GM21381 (cell line): ENCODE data around the gene EFCAB14.
"Not testable (repeated sequence)": the region's sequence is repeated elsewhere in the genome, so short reads cannot be mapped to it uniquely, and the experiment has no call there.

ENCODE experiments used
- ATAC-seq: cut with Tn5 transposase; IDR thresholded peaks from one replicate; pipeline ENCODE4 v1.9.1; 2021; ENCODE audit warnings: mild to moderate bottlenecking, moderate library complexity; ENCODE audit not compliant: unreplicated experiment

EFCAB14 gene

DNA sequence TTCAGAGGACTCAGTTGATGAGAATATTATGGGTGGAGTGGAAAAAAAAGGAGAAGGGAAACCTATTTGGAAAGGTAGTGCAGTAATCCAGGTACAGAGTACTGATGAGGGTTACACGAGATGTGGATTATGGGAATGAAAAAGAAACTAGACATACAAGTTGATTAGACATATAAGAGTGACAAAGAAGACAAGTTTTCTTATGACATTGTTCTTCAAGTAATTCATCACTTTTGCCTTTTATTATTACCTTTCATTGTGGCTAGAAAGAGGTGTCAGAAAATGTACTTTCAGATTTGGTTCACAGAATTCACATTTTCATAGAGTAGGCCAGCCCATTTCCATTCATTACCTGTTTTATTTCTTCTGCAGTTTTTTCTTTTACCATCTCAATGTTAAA lies 61.1 kb downstream of the EFCAB14 start:
- ATAC-seq, result no peak

DNA sequence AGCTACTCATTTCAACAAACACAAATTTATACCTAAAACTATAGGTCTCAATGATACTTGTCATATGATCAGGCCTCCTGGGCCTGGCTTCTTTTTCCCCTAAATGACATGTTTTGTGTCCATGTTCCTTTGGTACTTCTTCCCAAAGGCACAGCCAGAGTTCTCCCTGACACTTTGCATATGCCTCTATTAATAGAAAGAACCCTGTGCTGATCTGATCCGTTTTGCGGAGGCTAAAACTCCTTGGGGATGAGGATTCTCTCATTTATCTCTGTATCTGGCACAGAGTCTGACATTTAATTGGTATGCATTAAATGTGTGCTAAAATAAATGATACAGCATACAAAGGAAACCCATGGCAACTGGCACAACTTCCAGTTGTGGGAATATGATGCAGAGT lies 62.3 kb downstream of the EFCAB14 start:
- ATAC-seq, result no peak

DNA sequence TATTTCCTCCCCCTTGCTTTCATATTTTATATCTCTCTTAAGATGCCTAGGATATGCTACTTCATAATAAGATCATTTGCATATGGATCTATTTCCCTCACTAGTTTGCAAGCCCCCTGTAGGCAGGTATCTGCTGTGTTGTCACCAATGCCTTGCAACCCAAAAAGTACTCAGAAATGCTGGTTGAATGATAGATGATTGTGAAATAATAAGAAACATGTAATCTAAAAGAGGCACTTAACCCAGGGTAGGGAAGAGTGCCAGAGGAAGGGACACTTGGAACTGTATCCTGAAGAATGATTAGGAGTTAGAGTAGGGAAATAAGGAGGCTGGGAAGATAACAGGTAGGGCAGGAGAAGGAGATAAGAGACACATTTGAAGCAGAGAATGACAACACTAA lies 63.1 kb downstream of the EFCAB14 start:
- ATAC-seq, result no peak

DNA sequence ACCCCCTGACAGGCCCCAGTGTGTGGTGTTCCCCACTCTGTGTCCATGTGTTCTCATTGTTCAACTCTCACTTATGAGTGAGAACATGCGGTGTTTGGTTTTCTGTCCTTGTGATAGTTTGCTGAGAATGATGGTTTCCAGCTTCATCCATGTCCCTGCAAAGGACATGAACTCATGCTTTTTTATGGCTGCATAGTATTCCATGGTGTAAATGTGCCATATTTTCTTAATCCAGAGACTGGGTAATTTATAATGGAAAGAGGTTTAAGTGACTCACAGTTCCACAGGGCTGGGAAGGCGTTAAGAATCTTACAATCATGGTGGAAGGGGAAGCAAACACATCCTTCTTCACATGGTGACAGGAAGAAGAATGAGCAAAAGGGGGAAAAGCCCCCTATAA lies 64.2 kb downstream of the EFCAB14 start:
- ATAC-seq, result not testable (repeated sequence)

DNA sequence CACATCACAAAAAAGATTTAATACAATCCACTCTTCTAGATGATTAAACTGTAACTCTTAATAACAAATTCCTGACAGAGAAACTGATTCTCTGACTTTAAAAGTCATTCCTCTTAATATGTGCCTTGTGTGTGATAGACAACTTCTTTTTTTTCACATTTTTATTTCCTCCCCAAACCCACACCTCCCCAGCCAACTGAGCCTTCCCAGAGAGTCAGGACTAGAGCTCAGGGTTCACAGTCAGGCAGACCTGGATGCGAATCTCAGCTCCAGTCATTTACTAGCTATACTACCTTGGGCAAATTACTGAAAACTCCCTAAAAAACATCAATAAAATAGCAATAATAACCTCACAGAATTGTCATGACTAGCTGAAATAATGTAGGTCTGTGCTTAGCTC lies 64.9 kb downstream of the EFCAB14 start:
- ATAC-seq, result no peak

DNA sequence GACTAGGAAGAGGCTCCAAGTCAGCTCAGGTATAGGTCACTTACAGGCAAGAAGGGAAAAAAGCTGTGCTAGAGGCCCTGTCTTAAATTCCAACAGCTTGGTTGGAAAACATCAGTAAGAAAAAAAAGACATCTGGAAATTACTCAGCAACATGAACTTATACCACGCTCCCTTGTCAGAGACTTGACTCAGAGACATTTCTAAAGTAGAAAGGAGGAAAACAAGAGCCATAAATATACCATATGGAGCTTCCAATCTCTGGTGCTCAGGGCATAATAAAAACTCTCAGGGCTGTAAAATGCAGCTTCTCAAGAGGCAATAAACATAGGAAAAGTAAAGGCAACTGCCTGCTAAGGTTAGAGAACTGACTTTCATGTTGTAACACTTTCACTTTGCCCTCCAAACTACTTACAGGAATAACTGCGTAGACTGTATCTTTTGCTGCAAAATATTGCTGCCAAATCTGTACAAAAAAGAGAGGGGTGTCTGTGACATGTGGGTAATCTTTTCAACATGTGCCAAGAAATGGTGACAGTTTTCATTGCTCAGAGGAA lies 65.4 kb downstream of the EFCAB14 start:
- no peak for ATAC-seq

DNA sequence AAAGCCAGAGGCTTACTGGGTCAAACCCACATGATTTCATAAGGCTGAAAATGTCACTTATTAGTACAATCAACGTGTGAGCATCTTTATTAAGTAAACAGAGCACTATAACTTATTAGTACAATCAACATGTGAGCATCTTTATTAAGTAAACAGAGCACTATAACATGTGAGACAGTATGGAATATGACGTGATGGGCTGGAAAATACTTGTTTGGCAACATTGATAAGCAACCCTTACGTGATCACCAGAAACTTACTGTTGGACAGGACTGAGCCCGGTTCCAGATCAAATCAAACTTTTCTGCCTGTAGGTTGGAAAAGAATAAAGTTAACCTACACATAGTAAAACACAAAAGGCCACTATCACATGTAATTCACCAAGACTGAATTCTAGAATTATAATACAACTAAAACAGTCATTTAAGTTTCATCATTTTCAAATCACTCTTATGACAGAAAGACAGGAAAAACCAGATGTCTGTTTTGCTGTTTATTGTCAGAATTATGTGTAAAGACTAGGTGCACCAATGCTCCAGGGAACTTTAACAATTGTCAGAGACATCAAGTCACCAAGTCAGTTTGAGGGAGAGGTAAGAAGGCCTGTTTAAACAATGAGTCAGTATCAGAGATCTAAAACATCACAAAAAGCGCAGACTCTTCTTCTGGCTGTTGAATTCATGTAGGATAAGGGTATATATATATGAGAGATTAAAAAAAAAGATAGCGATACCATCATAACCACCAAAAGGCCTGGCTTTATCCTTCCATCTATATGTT lies 66.4 kb downstream of the EFCAB14 start:
- ATAC-seq, result no peak

DNA sequence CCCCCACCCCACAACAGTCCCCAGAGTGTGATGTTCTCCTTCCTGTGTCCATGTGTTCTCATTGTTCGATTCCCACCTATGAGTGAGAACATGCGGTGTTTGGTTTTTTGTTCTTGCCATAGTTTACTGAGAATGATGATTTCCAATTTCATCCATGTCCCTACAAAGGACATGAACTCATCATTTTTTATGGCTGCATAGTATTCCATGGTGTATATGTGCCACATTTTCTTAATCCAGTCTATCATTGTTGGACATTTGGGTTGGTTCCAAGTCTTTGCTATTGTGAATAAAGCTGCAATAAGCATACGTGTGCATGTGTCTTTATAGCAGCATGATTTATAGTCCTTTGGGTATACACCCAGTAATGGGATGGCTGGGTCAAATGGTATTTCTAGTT lies 67.8 kb downstream of the EFCAB14 start:
- not testable (repeated sequence) for ATAC-seq

DNA sequence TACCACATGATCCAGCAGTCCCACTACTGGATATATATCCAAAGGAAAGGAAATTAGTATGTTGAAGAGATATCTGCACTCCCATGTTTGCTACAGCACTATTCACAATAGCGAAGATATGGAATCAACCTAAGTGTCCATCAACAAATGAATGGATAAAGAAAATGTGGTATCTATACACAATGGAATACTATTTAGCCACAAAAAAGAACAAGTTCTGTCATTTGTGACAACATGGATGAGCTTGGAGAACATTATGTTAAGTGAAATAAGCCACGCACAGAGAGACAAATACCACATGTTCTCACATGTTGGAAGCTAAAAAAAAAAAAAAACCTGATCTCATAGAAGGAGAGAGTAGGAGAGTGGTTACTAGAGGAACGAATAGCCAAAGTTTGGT lies 68.4 kb downstream of the EFCAB14 start:
- no peak for ATAC-seq

DNA sequence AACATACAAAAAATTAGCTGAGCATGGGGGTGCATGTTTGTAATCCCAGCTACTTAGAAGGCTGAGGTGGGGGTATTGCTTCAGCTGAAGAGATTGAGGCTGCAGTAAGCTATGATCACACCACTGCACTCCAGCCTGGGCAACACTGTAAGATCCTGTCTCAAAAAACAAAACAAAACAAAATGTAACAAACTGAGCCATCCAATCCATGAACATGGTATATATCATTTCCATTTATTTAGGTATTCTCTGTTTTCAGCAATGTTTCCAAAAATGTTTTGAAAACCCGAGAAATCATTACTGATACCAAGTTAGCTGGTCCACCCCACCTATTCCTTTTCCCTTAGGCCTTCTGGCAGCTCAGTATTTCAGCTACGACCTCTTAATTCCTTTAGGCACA lies 69.2 kb downstream of the EFCAB14 start:
- ATAC-seq, result no peak

DNA sequence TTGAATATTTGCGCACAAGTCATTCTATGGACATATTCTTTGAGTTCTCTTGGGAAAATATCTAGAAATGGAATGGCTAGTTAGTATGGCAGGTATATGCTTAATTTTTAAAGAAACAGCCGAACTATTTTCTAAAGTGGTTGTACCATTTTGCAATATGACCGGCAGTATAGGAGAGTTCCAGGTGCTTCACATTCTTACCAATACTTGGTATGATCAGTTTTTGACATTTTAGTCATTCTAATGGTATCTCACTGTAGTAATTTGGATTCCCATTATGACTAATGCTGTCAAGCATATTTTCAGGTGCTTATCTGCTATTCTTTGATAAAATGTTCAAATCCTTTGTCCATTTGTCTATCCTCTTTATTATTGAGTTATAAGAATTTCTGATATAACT lies 71.3 kb downstream of the EFCAB14 start:
- ATAC-seq, result no peak

DNA sequence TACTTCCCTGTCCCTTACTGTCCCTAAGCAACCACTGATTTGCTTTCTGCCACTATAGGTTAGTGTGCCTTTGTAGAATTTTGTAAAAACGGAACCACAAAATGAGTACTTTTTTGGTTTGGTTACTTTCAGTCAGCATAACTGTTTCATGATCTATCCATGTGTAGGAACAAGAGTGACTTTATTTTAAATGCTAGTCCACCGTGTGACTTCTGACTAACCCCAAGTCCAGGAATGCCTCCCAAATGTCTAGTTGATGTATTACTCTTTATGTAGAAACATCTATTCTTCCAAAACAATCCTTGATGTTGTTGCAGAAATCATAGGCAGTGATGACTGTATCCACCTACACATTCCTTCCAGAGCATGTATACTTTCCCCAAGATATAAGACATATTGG lies 72.1 kb downstream of the EFCAB14 start:
- ATAC-seq, result no peak

DNA sequence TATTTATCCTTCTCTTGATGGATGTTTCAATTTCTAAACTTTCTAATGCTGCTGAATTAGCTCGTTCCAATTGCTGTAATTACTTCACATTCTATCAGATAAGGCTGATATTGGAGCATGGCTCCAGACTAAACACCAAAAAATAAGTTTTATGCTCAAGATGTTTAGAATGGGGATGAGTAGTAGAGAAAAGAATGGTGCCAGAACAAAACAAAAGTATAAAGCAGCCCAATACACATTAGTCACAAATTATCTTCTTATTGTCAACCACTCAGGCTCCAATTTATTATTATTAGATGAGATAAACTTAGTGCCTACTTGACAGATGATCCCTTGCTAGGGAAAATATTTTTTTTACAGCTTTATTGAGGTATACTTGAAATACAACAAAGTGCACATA lies 72.6 kb downstream of the EFCAB14 start:
- no peak for ATAC-seq

DNA sequence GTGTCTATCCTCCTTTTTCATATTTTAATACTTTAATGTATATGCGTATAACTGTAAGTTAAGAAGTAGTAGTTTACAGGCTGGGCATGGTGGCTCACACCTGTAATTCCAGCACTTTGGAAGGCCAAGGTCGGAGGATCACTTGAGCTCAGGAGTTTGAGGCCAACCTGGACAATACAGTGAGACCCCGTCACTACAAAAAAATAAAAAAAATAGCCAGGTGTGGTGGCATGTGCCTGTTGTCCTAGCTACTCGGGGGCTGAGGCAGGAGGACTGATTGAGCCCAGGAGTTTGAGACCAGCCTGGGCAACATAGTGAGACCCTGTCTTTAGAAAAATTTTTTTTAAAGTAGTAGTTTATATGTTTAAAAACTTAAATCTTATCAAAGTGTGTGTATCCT lies 73.1 kb downstream of the EFCAB14 start:
- no peak for ATAC-seq

DNA sequence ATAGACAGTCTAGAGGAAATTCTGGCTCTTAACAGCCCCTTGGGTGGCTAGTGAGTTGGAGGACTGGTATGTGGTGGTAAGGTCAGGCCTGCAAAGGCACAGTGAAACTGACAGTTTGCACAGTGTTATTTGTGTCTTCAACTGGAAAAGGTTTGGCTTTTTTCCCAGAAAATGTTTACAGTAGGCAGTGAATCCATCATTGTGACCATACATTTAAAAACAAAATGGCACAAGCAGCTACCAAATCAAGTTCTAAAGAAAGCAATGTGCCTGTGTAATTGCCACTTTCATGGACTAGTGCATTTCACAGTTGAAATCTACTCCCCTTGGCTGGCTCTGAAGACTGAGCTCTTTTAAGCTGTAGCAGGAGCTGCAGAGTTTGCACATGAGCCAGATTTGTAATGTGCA lies 75.5 kb downstream of the EFCAB14 start:
- ATAC-seq, result no peak

DNA sequence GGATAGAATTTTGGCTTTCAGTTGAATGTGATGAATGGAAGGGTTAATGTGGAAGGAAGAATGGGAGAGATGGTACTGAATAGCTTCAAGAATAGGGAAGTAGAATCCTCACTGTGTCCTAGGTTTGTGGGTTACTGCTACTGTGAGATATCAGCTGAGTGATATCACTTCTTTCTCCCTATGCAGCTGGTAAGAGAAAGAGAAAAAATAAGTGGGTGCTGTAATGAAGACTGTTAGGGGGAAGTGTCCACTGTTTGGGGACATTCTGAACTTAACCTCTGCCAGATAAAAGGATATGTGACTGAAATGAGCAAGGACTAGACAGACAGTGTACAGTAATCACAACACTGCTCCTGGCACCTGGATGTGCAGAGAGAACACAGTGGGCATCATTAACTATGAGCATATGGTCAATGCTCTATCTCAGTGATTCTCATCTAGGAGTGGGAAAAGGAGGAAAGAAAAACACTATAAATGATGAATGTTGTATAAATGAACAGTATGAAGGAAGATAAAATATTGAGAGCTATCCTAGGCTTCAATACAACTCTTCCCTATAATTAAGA lies 76.7 kb downstream of the EFCAB14 start:
- no peak for ATAC-seq

DNA sequence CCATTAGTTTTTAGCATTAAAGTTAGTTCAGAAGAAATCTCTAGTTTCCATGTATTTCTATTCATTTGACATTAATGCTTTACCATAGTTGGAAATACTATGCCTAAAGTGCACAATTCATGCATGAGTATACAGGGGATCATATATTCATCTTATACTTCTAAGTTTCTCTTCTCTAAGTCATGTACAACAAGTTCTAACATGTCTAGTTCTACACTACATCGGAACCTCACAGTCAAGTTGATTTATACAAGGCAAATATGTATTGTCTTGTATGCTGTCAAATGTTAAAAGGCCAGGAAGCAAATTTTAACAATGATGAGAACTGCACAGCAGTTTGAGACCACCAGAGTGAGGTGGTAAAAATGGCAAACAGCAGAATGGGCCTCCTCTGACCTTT lies 79.4 kb downstream of the EFCAB14 start:
- no peak for ATAC-seq

DNA sequence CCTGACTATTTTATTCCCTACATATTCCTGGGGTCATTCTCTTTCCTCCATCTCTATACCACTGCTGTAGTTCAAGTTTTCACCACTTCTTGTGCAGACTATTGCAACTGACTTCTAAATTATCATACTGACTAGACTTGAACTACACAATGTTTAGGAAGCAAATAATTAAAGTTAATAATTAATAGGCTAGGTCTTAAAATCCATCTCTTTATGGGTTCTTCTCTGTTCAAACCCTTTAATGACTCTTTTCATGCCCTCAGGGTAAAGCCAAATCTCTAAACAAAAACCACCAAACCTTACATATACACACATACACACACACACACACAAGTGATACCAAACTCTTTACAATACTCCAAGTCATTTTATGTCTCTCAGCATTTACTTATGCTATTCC lies 80.0 kb downstream of the EFCAB14 start:
- ATAC-seq, result no peak

DNA sequence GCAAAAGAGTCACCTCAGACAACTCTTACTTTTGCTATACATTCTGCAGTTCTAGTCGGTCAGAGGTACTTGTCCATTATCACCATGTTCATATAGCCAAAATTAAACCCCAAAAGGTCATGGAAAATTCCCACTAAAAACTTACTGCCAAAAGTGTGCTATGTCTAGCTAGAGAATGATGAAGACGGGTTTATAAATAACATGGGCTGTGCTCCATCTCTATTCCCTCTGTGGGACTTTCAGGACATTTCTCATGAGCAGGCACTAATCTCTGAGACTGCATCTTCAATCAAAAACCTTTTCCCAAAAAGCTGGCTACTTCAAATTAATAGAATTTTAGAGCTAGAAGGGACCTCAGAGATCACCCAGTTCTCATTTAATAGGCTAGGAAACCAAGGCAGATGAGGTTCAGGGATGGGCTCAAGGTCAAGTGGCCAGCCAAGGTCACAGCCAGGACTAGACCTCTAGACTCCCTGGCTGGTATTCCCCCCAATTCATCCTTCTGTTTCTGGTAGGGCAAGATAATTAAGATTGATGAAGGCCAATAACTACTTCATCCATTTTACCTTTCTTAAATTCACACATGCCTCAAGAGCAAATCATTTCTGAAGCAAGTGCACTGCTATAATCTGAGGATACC lies 81.3 kb downstream of the EFCAB14 start:
- no peak for ATAC-seq

DNA sequence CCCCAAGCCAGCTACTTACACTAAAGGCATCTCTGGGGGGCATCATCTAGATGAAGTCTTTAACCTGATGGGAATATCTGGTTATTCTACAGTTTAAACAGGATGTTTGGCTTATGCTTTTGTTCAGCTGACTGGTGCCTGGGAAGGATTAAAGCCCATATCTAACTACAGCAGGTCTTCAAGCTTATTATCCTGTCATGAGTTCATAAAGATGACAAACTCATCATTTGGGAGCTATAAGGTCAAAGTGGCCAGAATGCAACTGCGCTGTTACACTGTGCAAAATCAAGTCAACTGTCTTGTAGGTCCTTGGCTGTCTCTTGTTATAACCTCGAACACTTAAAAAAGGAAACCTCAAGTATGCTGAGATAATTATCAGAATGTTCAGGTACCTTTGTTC lies 83.7 kb downstream of the EFCAB14 start:
- ATAC-seq, result no peak

DNA sequence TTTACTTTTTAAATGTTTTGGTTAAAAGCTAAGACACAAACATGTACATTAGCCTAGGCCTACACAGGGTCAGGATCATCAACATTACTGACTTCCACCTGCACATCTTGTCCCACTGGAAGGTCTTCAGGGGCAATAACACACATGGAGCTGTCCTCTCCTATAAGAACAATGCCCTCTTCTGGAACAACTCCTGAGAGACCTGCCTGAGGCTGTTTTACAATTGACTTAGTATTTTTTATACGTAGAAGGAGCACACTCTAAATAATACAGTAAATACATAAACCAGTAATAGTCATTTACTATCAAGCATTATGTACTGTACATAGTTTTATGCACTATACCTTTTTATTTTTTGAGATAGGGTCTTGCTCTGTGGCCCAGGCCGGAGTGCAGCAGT lies 88.2 kb downstream of the EFCAB14 start:
- ATAC-seq, result no peak
